ENCODE measurements around the gene XYLT2.

DNA sequence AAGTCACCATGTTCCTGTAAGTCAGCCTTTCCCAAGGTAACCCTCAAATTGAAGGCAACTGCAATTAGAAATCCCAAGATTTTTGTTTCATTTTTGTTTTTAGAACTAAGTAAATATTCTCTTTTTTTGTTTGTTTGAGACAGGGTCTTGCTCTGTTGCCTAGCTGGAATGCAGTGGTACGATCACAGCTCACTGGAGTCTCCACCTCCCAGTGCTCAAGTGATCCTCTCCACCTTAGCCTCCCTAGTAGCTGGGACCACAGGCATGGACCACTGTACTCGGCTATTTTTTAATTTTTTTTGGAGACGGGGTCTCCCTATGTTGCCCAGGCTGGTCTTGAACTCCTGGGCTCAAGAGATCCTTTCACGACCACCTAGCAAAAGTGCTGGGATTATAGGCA lies 62.0 kb downstream of the XYLT2 start:
- no peak for TF ChIP-seq CTCF (IDR thresholded peaks at IDR 0.05)
- TF ChIP-seq, protein P1, sequence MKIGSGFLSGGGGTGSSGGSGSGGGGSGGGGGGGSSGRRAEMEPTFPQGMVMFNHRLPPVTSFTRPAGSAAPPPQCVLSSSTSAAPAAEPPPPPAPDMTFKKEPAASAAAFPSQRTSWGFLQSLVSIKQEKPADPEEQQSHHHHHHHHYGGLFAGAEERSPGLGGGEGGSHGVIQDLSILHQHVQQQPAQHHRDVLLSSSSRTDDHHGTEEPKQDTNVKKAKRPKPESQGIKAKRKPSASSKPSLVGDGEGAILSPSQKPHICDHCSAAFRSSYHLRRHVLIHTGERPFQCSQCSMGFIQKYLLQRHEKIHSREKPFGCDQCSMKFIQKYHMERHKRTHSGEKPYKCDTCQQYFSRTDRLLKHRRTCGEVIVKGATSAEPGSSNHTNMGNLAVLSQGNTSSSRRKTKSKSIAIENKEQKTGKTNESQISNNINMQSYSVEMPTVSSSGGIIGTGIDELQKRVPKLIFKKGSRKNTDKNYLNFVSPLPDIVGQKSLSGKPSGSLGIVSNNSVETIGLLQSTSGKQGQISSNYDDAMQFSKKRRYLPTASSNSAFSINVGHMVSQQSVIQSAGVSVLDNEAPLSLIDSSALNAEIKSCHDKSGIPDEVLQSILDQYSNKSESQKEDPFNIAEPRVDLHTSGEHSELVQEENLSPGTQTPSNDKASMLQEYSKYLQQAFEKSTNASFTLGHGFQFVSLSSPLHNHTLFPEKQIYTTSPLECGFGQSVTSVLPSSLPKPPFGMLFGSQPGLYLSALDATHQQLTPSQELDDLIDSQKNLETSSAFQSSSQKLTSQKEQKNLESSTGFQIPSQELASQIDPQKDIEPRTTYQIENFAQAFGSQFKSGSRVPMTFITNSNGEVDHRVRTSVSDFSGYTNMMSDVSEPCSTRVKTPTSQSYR (CRISPR knock-in tag; IDR thresholded peaks at IDR 0.05) = no peak
- TF ChIP-seq FOXP1 (CRISPR knock-in tag; IDR thresholded peaks at IDR 0.05; ENCODE audit: borderline replicate concordance) = no peak
- TF ChIP-seq, protein P2, sequence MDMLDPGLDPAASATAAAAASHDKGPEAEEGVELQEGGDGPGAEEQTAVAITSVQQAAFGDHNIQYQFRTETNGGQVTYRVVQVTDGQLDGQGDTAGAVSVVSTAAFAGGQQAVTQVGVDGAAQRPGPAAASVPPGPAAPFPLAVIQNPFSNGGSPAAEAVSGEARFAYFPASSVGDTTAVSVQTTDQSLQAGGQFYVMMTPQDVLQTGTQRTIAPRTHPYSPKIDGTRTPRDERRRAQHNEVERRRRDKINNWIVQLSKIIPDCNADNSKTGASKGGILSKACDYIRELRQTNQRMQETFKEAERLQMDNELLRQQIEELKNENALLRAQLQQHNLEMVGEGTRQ (CRISPR knock-in tag; IDR thresholded peaks at IDR 0.05) = no peak
- no peak for TF ChIP-seq CREB1 (CRISPR knock-in tag; IDR thresholded peaks at IDR 0.05)
- no peak for TF ChIP-seq RELA (CRISPR knock-in tag; IDR thresholded peaks at IDR 0.05; ENCODE audit: borderline replicate concordance)
- no peak for TF ChIP-seq JUN (CRISPR knock-in tag; IDR thresholded peaks at IDR 0.05)
- no peak for TF ChIP-seq TEAD4 (CRISPR knock-in tag; IDR thresholded peaks at IDR 0.05)
- no peak for TF ChIP-seq ETV6 (CRISPR knock-in tag; IDR thresholded peaks at IDR 0.05)
- TF ChIP-seq, protein P3, sequence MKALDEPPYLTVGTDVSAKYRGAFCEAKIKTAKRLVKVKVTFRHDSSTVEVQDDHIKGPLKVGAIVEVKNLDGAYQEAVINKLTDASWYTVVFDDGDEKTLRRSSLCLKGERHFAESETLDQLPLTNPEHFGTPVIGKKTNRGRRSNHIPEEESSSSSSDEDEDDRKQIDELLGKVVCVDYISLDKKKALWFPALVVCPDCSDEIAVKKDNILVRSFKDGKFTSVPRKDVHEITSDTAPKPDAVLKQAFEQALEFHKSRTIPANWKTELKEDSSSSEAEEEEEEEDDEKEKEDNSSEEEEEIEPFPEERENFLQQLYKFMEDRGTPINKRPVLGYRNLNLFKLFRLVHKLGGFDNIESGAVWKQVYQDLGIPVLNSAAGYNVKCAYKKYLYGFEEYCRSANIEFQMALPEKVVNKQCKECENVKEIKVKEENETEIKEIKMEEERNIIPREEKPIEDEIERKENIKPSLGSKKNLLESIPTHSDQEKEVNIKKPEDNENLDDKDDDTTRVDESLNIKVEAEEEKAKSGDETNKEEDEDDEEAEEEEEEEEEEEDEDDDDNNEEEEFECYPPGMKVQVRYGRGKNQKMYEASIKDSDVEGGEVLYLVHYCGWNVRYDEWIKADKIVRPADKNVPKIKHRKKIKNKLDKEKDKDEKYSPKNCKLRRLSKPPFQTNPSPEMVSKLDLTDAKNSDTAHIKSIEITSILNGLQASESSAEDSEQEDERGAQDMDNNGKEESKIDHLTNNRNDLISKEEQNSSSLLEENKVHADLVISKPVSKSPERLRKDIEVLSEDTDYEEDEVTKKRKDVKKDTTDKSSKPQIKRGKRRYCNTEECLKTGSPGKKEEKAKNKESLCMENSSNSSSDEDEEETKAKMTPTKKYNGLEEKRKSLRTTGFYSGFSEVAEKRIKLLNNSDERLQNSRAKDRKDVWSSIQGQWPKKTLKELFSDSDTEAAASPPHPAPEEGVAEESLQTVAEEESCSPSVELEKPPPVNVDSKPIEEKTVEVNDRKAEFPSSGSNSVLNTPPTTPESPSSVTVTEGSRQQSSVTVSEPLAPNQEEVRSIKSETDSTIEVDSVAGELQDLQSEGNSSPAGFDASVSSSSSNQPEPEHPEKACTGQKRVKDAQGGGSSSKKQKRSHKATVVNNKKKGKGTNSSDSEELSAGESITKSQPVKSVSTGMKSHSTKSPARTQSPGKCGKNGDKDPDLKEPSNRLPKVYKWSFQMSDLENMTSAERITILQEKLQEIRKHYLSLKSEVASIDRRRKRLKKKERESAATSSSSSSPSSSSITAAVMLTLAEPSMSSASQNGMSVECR (CRISPR knock-in tag; IDR thresholded peaks at IDR 0.05; ENCODE audit: borderline replicate concordance) = no peak
